ENCODE measurements around the gene PGAP6.

PGAP6 gene

GRCh38 chr16:324451-325334 is 57.1 kb downstream of the PGAP6 start:
- DNase-seq, result no peak

DNA sequence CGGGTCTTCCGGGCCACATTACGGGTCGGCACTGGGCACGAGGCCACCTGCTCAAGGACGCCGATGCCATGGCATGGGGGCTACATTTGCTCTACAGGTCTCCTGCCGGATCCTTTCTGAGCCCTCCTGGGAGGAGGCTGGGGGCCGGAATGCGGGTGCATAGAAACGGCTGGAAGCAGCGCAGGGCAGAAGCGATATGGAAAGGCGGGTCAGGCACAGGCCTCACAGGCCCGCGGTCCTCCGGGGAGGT is 57.7 kb downstream of the PGAP6 start:
- no peak for DNase-seq

- no peak for DNase-seq
These were observed 59.2 kb downstream of the PGAP6 start for GRCh38 chr16:322476-323143.

DNA sequence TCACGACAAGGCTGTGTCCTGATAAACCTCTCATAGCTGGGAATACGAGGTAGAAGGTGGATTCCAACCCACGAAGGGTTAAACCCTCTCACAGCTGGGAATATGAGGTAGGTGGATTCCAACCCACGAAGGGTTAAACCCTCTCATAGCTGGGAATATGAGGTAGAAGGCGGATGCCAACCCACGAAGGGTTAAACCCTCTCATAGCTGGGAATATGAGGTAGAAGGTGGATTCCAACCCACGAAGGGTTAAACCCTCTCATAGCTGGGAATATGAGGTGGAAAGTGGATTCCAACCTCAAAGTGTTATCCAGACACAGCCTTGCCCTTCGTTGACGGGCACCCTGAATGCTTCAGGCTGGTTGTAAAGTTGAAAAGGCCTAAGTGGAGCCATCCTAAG is 60.2 kb downstream of the PGAP6 start:
- DNase-seq, result no peak

Data from NCI-H345 (cell line).